Lower lobe of right lung (tissue), 2 donors: ENCODE measurements around the gene COL1A1. TPM values are rescaled to one million over a fixed set of nuclear protein-coding genes. Genes with fewer than 3 reads are reported as not detected.

Experiments used
- ATAC-seq, 2 donors: fragments of 200-7000 bp; cut with Tn5 transposase; one replicate each; pipeline ENCODE4 v1.9.1; 2020 to 2022; ENCODE audit warnings: mild to moderate bottlenecking in 2 of 2, moderate library complexity in 2 of 2
- DNase-seq: peaks from one replicate; pipeline ENCODE4 v3.0.0-alpha.2; 2020
- H3K27ac ChIP-seq: fragments of 200-600 bp; one replicate; pipeline ENCODE4 v1.8.0; 2022
- H3K27me3 ChIP-seq: fragments of 200-600 bp; one replicate; pipeline ENCODE4 v1.8.0; 2022; ENCODE audit warnings: low read depth
- H3K36me3 ChIP-seq: fragments of 200-600 bp; one replicate; pipeline ENCODE4 v1.8.0; 2022; ENCODE audit warnings: mild to moderate bottlenecking
- H3K4me1 ChIP-seq: fragments of 200-600 bp; one replicate; pipeline ENCODE4 v1.8.0; 2022
- H3K4me3 ChIP-seq: fragments of 200-600 bp; one replicate; pipeline ENCODE4 v1.8.0; 2022; ENCODE audit warnings: mild to moderate bottlenecking
- H3K9me3 ChIP-seq: fragments of 200-600 bp; one replicate; pipeline ENCODE4 v1.8.0; 2022
- intact Hi-C: fragments of 100-400 bp; cut with DNase I; formaldehyde crosslinking; loops from one replicate; pipeline ENCODE4 v1.11.0; 2022
- total RNA-seq: library from RNA; stranded (reverse); fragmentation: NEBNext Ultra II Directional; extraction: Animal tissue kit (Norgen Biotek cat#: 25700); gene quantifications from one replicate; pipeline ENCODE4 v1.2.1, GENCODE V29; 2021
- TF ChIP-seq, protein P1 (sequence below): fragments of 200-600 bp; IDR thresholded peaks from one replicate; pipeline ENCODE4 v1.8.0; 2022; ENCODE audit warnings: antibody characterized with exemption, mild to moderate bottlenecking
- donor health status: DM: no; HTN: yes; CAD: no; lungs with severe emphysema.

The COL1A1 gene
- total RNA-seq, 1 donor from 2014 or later, result 142 TPM

DNA sequence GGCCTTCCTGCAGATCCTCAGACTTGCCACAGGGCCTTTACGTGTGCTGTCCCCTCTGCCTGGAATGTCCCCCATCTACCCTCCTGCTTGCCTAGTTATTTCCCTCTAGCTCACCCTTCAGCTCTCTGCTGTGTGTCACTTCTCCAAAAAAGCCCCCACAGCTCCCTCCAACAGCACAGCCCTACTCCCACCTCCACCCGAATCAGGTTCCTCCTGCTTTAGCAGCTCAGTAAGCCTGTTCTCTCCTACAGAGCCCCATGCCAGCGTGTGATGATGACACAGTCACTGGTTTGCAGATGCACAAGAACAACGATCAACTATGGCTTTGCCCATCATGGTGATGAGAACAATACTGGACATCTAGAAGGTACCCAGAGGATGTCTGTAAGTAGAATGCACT, 64.4 kb downstream of the COL1A1 start:
- Histone ChIP-seq H3K9me3 (no peaks in the 10 kb centered on the region), H3K4me3 (no peak overlapping the region), H3K4me1 (peaks cover 40% of the 10 kb centered on the region), H3K27ac (no peak overlapping the region), H3K36me3 (peaks cover 76% of the 10 kb centered on the region), H3K27me3 (no peaks in the 10 kb centered on the region)
- intact Hi-C loops, result no loop called here
- TF ChIP-seq, protein P1, sequence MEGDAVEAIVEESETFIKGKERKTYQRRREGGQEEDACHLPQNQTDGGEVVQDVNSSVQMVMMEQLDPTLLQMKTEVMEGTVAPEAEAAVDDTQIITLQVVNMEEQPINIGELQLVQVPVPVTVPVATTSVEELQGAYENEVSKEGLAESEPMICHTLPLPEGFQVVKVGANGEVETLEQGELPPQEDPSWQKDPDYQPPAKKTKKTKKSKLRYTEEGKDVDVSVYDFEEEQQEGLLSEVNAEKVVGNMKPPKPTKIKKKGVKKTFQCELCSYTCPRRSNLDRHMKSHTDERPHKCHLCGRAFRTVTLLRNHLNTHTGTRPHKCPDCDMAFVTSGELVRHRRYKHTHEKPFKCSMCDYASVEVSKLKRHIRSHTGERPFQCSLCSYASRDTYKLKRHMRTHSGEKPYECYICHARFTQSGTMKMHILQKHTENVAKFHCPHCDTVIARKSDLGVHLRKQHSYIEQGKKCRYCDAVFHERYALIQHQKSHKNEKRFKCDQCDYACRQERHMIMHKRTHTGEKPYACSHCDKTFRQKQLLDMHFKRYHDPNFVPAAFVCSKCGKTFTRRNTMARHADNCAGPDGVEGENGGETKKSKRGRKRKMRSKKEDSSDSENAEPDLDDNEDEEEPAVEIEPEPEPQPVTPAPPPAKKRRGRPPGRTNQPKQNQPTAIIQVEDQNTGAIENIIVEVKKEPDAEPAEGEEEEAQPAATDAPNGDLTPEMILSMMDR, result no peak
- ATAC-seq (no peak), DNase-seq (no peak)

DNA sequence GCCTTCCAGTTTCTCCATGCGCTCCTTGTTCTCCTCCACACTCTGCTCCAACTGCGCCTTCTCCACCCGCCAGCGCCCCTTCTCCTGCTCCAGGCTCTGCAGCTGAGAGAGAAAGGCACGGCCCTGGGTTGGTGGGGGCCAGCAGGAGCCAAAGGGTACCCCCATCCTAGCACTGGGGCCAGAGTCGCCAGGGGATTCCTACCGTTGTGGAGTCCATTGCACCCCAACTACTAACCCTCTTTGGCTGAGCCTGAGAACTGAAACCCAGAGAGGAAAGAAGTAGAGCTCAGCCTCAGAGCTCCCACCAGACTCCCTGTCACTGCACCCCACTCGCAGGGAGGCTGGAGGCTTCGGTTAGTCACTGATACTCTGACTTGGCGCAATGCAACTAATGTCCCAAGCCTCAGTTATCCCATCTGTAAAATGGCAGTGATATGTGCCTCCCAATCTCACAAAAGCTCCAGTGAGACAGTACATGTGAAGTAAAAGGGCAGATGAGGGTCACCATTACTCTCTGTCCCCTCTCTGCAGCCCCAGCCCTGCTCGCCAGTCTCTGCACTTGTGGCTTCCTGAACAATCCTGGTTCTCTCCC, 65.2 kb downstream of the COL1A1 start:
- Histone ChIP-seq H3K4me3 (no peak overlapping the region), H3K4me1 (peaks cover 31% of the 10 kb centered on the region), H3K27ac (no peak overlapping the region), H3K27me3 (no peaks in the 10 kb centered on the region), H3K36me3 (peaks cover 68% of the 10 kb centered on the region), H3K9me3 (no peaks in the 10 kb centered on the region)
- TF ChIP-seq, protein P1, result no peak
- no peak for ATAC-seq
- intact Hi-C loops, result no loop called here
- no peak for DNase-seq

DNA sequence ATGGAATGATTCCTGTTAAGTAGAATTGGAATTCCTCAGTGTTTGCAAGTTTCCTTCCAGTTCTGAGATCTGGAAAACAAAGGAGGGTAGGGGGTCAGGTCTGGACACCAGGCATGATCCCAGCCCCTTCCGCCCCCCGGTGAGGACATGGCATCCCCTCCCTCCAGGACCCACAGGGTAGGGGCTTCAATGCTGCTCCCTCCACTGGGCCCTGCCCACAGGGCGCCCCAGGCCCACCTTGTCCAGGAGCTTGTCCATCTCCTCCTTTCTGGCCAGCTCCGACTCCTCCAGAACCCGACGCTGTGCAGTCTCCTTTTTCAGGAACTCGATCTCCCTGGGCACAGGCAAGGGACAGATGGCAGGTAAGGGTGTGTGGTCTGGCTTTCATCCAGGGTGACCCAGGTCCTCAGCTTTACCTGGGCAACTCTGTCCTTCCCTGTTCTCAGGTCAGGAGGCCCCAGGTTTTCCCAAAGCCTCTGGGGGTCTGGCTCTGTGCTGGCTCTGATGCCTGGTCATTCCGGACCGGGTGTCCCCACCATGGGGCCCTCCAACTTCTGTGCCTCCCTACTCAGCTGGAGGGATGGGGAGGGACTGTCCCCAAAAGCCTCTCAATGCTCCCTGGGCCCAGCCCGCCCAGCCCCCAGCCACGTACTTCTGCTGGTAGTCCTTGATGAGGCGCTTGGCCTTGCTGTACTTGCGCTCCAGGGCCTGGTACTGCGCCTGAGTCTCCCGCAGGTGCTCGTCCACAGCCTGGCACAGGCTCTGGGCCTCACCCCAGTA, 65.9 kb downstream of the COL1A1 start:
- no peak for ATAC-seq
- DNase-seq, result no peak
- Histone ChIP-seq H3K27me3 (peaks cover 5% of the 10 kb centered on the region), H3K9me3 (no peaks in the 10 kb centered on the region), H3K4me3 (no peak overlapping the region), H3K36me3 (peaks cover 61% of the 10 kb centered on the region), H3K4me1 (peaks cover 28% of the 10 kb centered on the region), H3K27ac (no peak overlapping the region)
- intact Hi-C loops, result no loop called here
- TF ChIP-seq, protein P1, result no peak

DNA sequence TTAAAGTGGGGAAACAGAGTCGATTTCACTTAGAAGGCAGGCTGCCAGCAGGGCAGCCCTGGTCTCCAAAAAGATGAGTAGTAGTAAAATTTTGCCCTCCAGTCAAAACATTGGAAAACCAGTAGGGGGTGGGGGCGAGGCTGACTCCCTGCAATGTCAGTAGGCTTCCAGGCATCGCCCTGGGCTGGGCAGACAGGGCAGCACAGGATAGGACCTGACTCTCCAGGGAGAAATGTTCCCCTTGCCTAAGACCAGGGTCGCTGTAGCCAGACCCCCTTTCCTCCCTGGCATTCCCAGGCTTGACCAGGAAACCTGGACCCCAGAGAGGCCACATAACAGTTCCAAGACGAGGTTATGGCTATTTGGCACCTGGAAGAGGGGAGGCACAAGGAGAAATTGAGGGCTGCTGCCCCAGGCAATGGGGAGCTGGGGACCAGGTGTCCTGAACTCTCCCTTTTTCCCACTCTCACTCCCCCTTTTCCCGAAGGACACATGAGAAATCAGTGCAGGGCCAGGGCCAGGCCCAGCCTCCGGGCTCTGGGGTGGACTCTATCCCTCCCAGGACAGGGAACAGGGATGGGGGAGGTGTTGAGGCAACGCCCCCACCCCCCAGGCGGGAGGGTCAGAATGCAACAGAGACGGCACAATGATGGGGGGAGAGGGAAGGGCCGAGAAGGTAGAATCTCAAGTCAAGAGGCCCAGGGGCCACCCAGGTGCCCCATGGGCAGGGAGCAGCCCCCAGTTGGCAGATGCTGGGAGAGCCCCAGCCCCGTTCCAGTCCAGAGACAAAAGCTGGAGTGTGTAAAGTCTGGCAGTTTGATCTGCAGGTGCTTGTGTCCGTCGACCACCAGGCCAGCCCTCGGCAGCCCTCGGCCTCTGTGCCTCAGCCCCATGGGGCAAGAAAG, 67.0 kb downstream of the COL1A1 start:
- Histone ChIP-seq H3K9me3 (no peaks in the 10 kb centered on the region), H3K36me3 (peaks cover 52% of the 10 kb centered on the region), H3K27ac (no peak overlapping the region), H3K4me3 (no peak overlapping the region), H3K4me1 (peaks cover 27% of the 10 kb centered on the region), H3K27me3 (peaks cover 13% of the 10 kb centered on the region)
- TF ChIP-seq, protein P1, result no peak
- no peak for ATAC-seq
- intact Hi-C loops, result no loop called here
- DNase-seq, result no peak

DNA sequence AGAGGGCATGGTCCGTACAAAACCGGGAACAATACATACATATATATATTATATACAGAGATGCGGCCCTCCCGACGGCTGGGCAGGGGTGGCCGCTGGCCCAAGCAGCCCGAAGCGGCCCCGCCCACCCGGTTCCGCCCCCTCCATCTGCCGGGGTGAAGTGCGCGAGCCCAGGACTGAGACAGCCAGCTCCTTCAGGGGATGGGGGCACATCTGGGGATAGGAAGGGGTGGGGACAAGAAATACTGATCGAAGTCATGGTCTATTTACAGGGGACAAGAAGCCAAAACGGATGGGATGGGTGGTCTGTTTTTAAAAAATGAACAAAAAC, 67.7 kb downstream of the COL1A1 start:
- no peak for ATAC-seq
- DNase-seq, result no peak
- H3K4me3 ChIP-seq, result no peak overlapping the region
- peaks cover 45% of the 10 kb centered on the region for H3K36me3 ChIP-seq
- no peaks in the 10 kb centered on the region for H3K9me3 ChIP-seq
- peaks cover 16% of the 10 kb centered on the region for H3K27me3 ChIP-seq
- no peak overlapping the region for H3K27ac ChIP-seq
- H3K4me1 ChIP-seq, result peaks cover 30% of the 10 kb centered on the region
- intact Hi-C loops, result no loop called here
- TF ChIP-seq, protein P1, result no peak

Other genes starting within 250 kb of the COL1A1 start
- gene DLX4, start 232.4 kb downstream of the COL1A1 start, total RNA-seq, result 3.0 TPM
- gene DLX3, start 206.4 kb downstream of the COL1A1 start, total RNA-seq, result 0.38 TPM
- 162 TPM for gene ITGA3, start 145.5 kb downstream of the COL1A1 start, total RNA-seq
- 35.7 TPM for gene PDK2, start 106.3 kb downstream of the COL1A1 start, total RNA-seq
- 9.2 TPM for gene SAMD14, start 71.5 kb downstream of the COL1A1 start, total RNA-seq
- gene PPP1R9B, start 51.0 kb downstream of the COL1A1 start, total RNA-seq, result 92.6 TPM
- 9.1 TPM for gene SGCA, start 35.6 kb downstream of the COL1A1 start, total RNA-seq
- gene TMEM92, start 72.8 kb upstream of the COL1A1 start, total RNA-seq, result 9.2 TPM
- 19.3 TPM for gene XYLT2, start 144.5 kb upstream of the COL1A1 start, total RNA-seq
- gene MRPL27, start 171.6 kb upstream of the COL1A1 start, total RNA-seq, result 43.9 TPM
- gene EME1, start 171.6 kb upstream of the COL1A1 start, total RNA-seq, result 1.8 TPM
- gene LRRC59, start 195.9 kb upstream of the COL1A1 start, total RNA-seq, result 55.5 TPM
- gene ACSF2, start 224.6 kb upstream of the COL1A1 start, total RNA-seq, result 70.4 TPM